ENCODE data around the gene RNF180. TPM values are rescaled to one million over a fixed set of nuclear protein-coding genes. Genes with fewer than 3 reads are reported as not detected.

Gene RNF180
- total and polyA plus RNA-seq, 2 donors (not counting 3 experiments of a cell fraction or from before 2014, with no cell fraction given) = 0.62 to 5.6 TPM

DNA sequence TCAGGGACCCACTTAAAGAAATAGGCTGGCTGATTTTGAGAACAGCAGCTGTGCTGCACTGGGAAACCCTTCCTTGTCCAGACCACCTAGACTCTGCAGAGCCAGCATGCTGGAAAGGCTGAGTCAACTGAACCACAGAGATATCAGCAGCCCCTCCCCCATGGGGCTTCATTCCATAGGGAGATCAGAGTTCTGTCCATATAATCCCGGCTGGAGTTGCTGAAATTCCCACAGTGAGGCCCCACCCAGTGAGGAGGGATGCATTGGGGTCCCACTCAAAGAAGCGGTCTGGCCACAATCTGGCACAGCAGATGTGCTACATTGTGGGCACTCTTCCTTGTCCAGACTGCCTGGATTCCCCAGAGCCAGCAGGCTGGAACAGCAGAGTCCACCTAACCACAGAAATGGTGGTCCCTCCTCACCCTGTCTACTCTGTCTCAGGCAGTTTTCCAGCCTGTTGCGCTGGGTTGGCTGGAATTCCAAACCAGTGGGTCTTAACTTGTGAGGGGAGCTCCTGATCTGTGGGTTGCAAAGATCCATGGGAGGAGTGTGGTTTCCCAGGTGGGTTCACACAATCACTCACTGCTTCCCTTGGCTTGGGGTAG lies 127.1 kb downstream of the RNF180 start:
- no peaks in the 10 kb centered on the region for H3K36me3 ChIP-seq (ENCODE audit: control insufficient read depth in 2 of 2, extremely low read depth in 1 of 2, insufficient read depth in 2 of 2, low read length in 2 of 2)
- H3K4me3 ChIP-seq (replicated peaks in 1 of 3; ENCODE audit: insufficient read depth in 1 of 3, low read depth in 1 of 3, low read length in 3 of 3) = no peak overlapping the region
- dilution Hi-C loops (cut with MboI; ENCODE audit: extremely low pct_ligation_motif_present, low sequenced_read_pairs) = no loop called here
- H3K9me3 ChIP-seq (replicated peaks; ENCODE audit: control insufficient read depth, insufficient read depth, low read length) = no peaks in the 10 kb centered on the region
- no TSS peak for BruUV-seq (replicated peaks)
- no peak overlapping the region for H2AFZ ChIP-seq (ENCODE audit: low read depth, low read length)
- H3K4me1 ChIP-seq (ENCODE audit: control insufficient read depth, extremely low read depth, insufficient read depth, low read length) = no peaks in the 10 kb centered on the region
- H3K4me2 ChIP-seq (ENCODE audit: insufficient read depth, low read length) = no peak overlapping the region
- H3K9ac ChIP-seq (replicated peaks; ENCODE audit: extremely low read depth, insufficient read depth, low read length) = no peak overlapping the region
- H4K20me1 ChIP-seq (replicated peaks; ENCODE audit: control insufficient read depth, extremely low read depth, insufficient read depth, low read length) = no peaks in the 10 kb centered on the region
- no peaks in the 10 kb centered on the region for H3K27me3 ChIP-seq (ENCODE audit: control insufficient read depth in 2 of 2, insufficient read depth in 2 of 2, low read length in 2 of 2)
- no peaks in the 10 kb centered on the region for H3K79me2 ChIP-seq (ENCODE audit: control insufficient read depth, insufficient read depth, low read length)
- ChIA-PET POLR2A (no interaction called here), CTCF (no interaction called here)
- intact Hi-C loops (cut with micrococcal nuclease) = no loop called here
- DNase-seq (ENCODE audit: low read depth, low spot score) (no peak), FAIRE-seq (no peak)
- no peaks in the 10 kb centered on the region for H3K9me1 ChIP-seq (replicated peaks; ENCODE audit: control insufficient read depth, extremely low read depth, insufficient read depth, low read length)
- H3K27ac ChIP-seq (ENCODE audit: insufficient read depth, low read depth, low read length) = no peak overlapping the region
- no peak for TF ChIP-seq POLR2AphosphoS5 (IDR thresholded peaks at IDR 0.05; ENCODE audit: insufficient read depth, low read depth, low read length)
- no peak for TF ChIP-seq FOS (IDR thresholded peaks at IDR 0.05; ENCODE audit: borderline replicate concordance, insufficient read depth, low read length)
- TF ChIP-seq JUN (IDR thresholded peaks at IDR 0.05; ENCODE audit: borderline replicate concordance, insufficient read depth, insufficient read length, low read depth) = no peak

DNA sequence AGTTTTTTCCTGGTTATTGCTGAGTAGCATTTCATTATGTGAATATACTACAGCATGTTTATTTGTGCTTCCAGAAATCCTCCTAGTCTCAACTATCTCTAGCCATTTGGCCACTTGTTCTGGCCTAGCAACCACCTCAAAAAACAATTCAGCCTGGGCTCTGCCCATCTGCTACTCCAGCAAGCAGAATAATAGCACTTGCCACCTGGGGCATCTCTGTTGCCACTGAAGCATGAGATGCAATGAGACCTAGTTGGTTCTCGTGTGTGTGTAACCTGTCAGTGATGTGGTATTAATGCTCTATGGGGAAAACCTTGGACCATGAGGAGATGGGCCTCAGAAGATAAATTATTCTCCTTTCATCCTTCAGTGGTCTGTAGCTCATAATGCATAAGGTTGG lies 129.5 kb downstream of the RNF180 start:
- Histone ChIP-seq H3K9me1 (replicated peaks; ENCODE audit: control insufficient read depth, extremely low read depth, insufficient read depth, low read length) (no peaks in the 10 kb centered on the region), H3K27ac (ENCODE audit: insufficient read depth, low read depth, low read length) (no peak overlapping the region), H2AFZ (ENCODE audit: low read depth, low read length) (no peak overlapping the region), H3K36me3 (ENCODE audit: control insufficient read depth in 2 of 2, extremely low read depth in 1 of 2, insufficient read depth in 2 of 2, low read length in 2 of 2) (no peaks in the 10 kb centered on the region), H3K4me1 (ENCODE audit: control insufficient read depth, extremely low read depth, insufficient read depth, low read length) (peaks cover 3% of the 10 kb centered on the region), H3K4me3 (replicated peaks in 1 of 3; ENCODE audit: insufficient read depth in 1 of 3, low read depth in 1 of 3, low read length in 3 of 3) (no peak overlapping the region), H3K9ac (replicated peaks; ENCODE audit: extremely low read depth, insufficient read depth, low read length) (no peak overlapping the region), H4K20me1 (replicated peaks; ENCODE audit: control insufficient read depth, extremely low read depth, insufficient read depth, low read length) (no peaks in the 10 kb centered on the region), H3K4me2 (ENCODE audit: insufficient read depth, low read length) (no peak overlapping the region), H3K27me3 (ENCODE audit: control insufficient read depth in 2 of 2, insufficient read depth in 2 of 2, low read length in 2 of 2) (no peaks in the 10 kb centered on the region), H3K9me3 (replicated peaks; ENCODE audit: control insufficient read depth, insufficient read depth, low read length) (no peaks in the 10 kb centered on the region), H3K79me2 (ENCODE audit: control insufficient read depth, insufficient read depth, low read length) (no peaks in the 10 kb centered on the region)
- BruUV-seq (replicated peaks) = no TSS peak
- POLR2A ChIA-PET = no interaction called here
- dilution Hi-C loops (cut with MboI; ENCODE audit: extremely low pct_ligation_motif_present, low sequenced_read_pairs) = no loop called here
- no peak for FAIRE-seq
- DNase-seq (ENCODE audit: low read depth, low spot score) = no peak
- TF ChIP-seq GATA2 (IDR thresholded peaks at IDR 0.05; ENCODE audit: insufficient read depth, insufficient read length, low read depth, low read length) (no peak), MYC (IDR thresholded peaks at IDR 0.05; ENCODE audit: low read depth, low read length) (no peak), CTCF (IDR thresholded peaks at IDR 0.05; ENCODE audit: extremely low read depth in 1 of 2, insufficient read depth in 1 of 2, low read depth in 1 of 2, low read length in 2 of 2) (no peak), MAX (IDR thresholded peaks at IDR 0.05; ENCODE audit: insufficient read depth, insufficient read length) (no peak), JUN (IDR thresholded peaks at IDR 0.05; ENCODE audit: borderline replicate concordance, insufficient read depth, insufficient read length, low read depth) (no peak), EZH2 (IDR thresholded peaks at IDR 0.05; ENCODE audit: borderline replicate concordance, low read depth, low read length, severe bottlenecking) (no peak), FOS (IDR thresholded peaks at IDR 0.05; ENCODE audit: borderline replicate concordance, insufficient read depth, low read length) (no peak)
- CTCF ChIA-PET = no interaction called here
- intact Hi-C loops (cut with micrococcal nuclease) = no loop called here

Data from endothelial cell of umbilical vein (primary cell).